Activated naive CD8-positive, alpha-beta T cell (primary cell): Measurements from ENCODE around the gene NUPR1.
"Not testable (repeated sequence)": the region's sequence is repeated elsewhere in the genome, so short reads cannot be mapped to it uniquely, and the experiment has no call there.

ENCODE experiments used
- H3K27ac Mint-ChIP-seq: one replicate; pipeline ENCODE4 v1.8.0; 2021; ENCODE audit warnings: mixed read lengths
- H3K27me3 Mint-ChIP-seq: one replicate; pipeline ENCODE4 v1.8.0; 2021; ENCODE audit warnings: mixed read lengths
- H3K36me3 Mint-ChIP-seq: one replicate; pipeline ENCODE4 v1.8.0; 2021; ENCODE audit warnings: mixed read lengths
- H3K4me1 Mint-ChIP-seq: one replicate; pipeline ENCODE4 v1.8.0; 2021; ENCODE audit warnings: low read depth, mixed read lengths
- H3K4me3 Mint-ChIP-seq: one replicate; pipeline ENCODE4 v1.8.0; 2021; ENCODE audit warnings: mild to moderate bottlenecking, mixed read lengths
- H3K9me3 Mint-ChIP-seq: one replicate; pipeline ENCODE4 v1.8.0; 2021; ENCODE audit warnings: low read depth, mixed read lengths

The NUPR1 gene

DNA sequence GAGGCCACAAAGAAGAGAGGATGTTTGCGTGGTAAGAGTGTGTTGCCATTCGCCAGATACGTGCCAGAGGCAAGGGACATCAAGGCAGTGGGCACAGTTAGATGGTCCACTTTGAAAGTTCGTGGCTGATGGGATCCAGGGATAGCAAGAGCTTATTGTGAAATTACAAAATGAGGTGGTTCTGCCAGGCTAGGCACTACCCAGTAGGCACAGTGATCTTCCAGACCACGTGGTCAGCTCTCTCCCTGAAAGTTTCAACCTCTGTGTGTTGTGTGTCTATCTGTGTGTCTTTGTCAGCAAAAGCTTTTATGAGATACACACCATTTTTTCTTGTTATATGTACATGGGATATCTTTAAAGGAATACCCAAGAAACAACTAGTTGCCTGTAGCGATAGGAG lies 24.4 kb upstream of the NUPR1 start:
- no peak overlapping the region for H3K4me3 Mint-ChIP-seq
- no peak overlapping the region for H3K27ac Mint-ChIP-seq
- H3K36me3 Mint-ChIP-seq: peaks cover 18% of the 10 kb centered on the region
- peaks cover 39% of the 10 kb centered on the region for H3K4me1 Mint-ChIP-seq
- peaks cover 3% of the 10 kb centered on the region for H3K9me3 Mint-ChIP-seq
- no peaks in the 10 kb centered on the region for H3K27me3 Mint-ChIP-seq

GRCh38 chr16:28562199-28562598 lies 23.4 kb upstream of the NUPR1 start:
- no peak overlapping the region for H3K4me3 Mint-ChIP-seq
- no peak overlapping the region for H3K27ac Mint-ChIP-seq
- peaks cover 38% of the 10 kb centered on the region for H3K4me1 Mint-ChIP-seq
- peaks cover 14% of the 10 kb centered on the region for H3K36me3 Mint-ChIP-seq
- no peaks in the 10 kb centered on the region for H3K9me3 Mint-ChIP-seq
- H3K27me3 Mint-ChIP-seq: no peaks in the 10 kb centered on the region

DNA sequence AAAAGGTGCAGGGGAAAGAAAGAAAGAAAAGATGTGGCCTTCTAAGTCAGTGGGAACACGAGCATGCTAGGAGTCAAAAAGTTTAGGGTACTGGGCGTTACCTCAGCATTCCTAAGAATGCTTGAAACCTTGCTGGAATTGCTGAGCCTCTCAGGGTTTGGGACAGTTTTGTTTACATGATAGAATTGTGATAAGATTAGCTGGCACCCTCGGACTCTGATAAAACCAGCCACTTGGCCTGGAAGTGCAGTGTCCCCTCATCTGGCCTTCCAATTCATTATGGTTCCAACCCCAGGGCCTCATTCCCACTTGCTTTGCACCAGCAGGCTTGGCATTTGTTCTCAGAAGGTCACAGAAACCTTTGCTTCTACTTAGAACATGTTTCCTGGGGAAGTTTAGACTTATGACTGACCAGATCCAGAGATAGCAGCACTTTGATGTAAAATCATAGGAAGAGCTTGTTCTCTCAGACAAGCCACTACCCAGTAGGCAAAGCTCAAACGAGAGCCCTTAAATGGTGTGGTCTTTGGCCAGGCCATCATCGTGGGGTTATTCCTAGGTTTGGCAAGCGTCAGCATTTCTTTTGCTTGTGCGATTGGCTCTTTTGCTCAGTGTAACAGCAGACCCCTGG lies 22.9 kb upstream of the NUPR1 start:
- Mint-ChIP-seq H3K9me3 (no peaks in the 10 kb centered on the region), H3K36me3 (peaks cover 13% of the 10 kb centered on the region), H3K4me3 (no peak overlapping the region), H3K27ac (no peak overlapping the region), H3K4me1 (peaks cover 43% of the 10 kb centered on the region), H3K27me3 (no peaks in the 10 kb centered on the region)

GRCh38 chr16:28558456-28558855 lies 19.7 kb upstream of the NUPR1 start:
- H3K27ac Mint-ChIP-seq: no peak overlapping the region
- no peaks in the 10 kb centered on the region for H3K27me3 Mint-ChIP-seq
- peaks cover 7% of the 10 kb centered on the region for H3K36me3 Mint-ChIP-seq
- no peak overlapping the region for H3K4me3 Mint-ChIP-seq
- H3K9me3 Mint-ChIP-seq: no peaks in the 10 kb centered on the region
- H3K4me1 Mint-ChIP-seq: peaks cover 52% of the 10 kb centered on the region

GRCh38 chr16:28556914-28557320 lies 18.1 kb upstream of the NUPR1 start:
- Mint-ChIP-seq H3K4me1 (peaks cover 40% of the 10 kb centered on the region), H3K27me3 (no peaks in the 10 kb centered on the region), H3K36me3 (peaks cover 7% of the 10 kb centered on the region), H3K4me3 (peak overlapping the region; percentile 17), H3K27ac (no peak overlapping the region), H3K9me3 (no peaks in the 10 kb centered on the region)

DNA sequence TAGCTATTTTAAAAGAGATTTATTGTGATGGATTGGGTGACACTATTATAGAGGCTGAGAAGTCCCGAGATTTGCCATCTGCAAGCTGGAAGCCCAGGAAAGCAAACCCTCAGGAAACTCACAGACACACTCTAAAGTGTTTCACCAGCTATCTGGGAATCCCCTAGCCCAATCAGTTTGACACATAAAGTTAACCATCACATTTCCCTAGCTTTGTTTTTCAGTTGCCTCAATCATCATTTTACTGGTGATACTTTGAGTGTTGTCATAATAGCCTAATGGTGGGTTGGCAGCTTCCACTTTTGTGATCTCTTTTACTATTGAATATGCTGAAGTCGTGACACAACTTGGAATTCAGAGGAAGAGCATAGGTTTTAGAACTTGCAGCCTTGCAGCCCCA lies 16.8 kb upstream of the NUPR1 start:
- peak overlapping the region; percentile 44 for H3K4me3 Mint-ChIP-seq
- no peaks in the 10 kb centered on the region for H3K9me3 Mint-ChIP-seq
- H3K4me1 Mint-ChIP-seq: peaks cover 36% of the 10 kb centered on the region
- H3K27ac Mint-ChIP-seq: peak overlapping the region; percentile 76
- H3K36me3 Mint-ChIP-seq: peaks cover 7% of the 10 kb centered on the region
- H3K27me3 Mint-ChIP-seq: no peaks in the 10 kb centered on the region

- peak overlapping the region; percentile 95 for H3K4me3 Mint-ChIP-seq
- H3K9me3 Mint-ChIP-seq: no peaks in the 10 kb centered on the region
- H3K36me3 Mint-ChIP-seq: peaks cover 7% of the 10 kb centered on the region
- H3K27me3 Mint-ChIP-seq: no peaks in the 10 kb centered on the region
- peaks cover 34% of the 10 kb centered on the region for H3K4me1 Mint-ChIP-seq
- H3K27ac Mint-ChIP-seq: peak overlapping the region; percentile 89
Observed at GRCh38 chr16:28554634-28555423, 16.1 kb upstream of the NUPR1 start.

GRCh38 chr16:28553776-28554633 lies 15.2 kb upstream of the NUPR1 start, which contains the start of gene SGF29:
Gene SGF29 (plus strand): TSS chr16:28553920. CDS start chr16:28581070, 27,150 bp downstream.
- H3K4me3 Mint-ChIP-seq: peak within 1 kb of the TSS; percentile 95
- peaks cover 7% of the 10 kb centered on the region for H3K36me3 Mint-ChIP-seq
- H3K27ac Mint-ChIP-seq: peak within 1 kb of the TSS; percentile 97

GRCh38 chr16:28549301-28549899 lies 10.6 kb upstream of the NUPR1 start:
- Mint-ChIP-seq H3K4me1 (peaks cover 7% of the 10 kb centered on the region), H3K27ac (no peak overlapping the region), H3K9me3 (no peaks in the 10 kb centered on the region), H3K4me3 (peak overlapping the region; percentile 15), H3K36me3 (no peaks in the 10 kb centered on the region), H3K27me3 (no peaks in the 10 kb centered on the region)

More at GRCh38 chr16:28553776-28554633, 15.2 kb upstream of the NUPR1 start, which contains the start of gene SGF29:
- peaks cover 33% of the 10 kb centered on the region for H3K4me1 Mint-ChIP-seq
- no peaks in the 10 kb centered on the region for H3K27me3 Mint-ChIP-seq
- no peaks in the 10 kb centered on the region for H3K9me3 Mint-ChIP-seq

- peaks cover 4% of the 10 kb centered on the region for H3K4me1 Mint-ChIP-seq
- no peak overlapping the region for H3K4me3 Mint-ChIP-seq
- no peaks in the 10 kb centered on the region for H3K9me3 Mint-ChIP-seq
- H3K36me3 Mint-ChIP-seq: no peaks in the 10 kb centered on the region
- no peak overlapping the region for H3K27ac Mint-ChIP-seq
- H3K27me3 Mint-ChIP-seq: no peaks in the 10 kb centered on the region
Observed at GRCh38 chr16:28548306-28548802, 9.6 kb upstream of the NUPR1 start.

- Mint-ChIP-seq H3K27ac (no peak overlapping the region), H3K4me1 (peaks cover 6% of the 10 kb centered on the region), H3K27me3 (no peaks in the 10 kb centered on the region), H3K36me3 (no peaks in the 10 kb centered on the region), H3K9me3 (no peaks in the 10 kb centered on the region), H3K4me3 (no peak overlapping the region)
Observed at GRCh38 chr16:28546626-28547025, 7.9 kb upstream of the NUPR1 start.

DNA sequence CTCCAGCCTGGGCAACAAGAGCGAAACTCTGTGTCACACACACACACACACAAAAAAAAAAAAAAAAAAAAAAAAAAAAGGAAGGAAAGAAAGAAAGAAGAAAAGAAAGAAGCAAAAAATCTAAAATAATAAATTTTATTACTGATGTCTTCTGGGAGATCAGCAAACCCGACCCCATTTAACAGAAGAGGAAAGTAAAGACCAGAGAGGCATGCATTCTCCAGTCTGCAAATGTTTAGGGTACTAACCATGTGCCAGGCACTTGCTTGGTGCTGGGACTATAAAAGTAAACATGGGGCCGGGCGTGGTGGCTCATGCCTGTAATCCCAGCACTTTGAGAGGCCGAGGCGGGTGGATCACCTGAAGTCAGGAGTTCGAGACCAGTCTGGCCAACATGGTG lies 7.2 kb upstream of the NUPR1 start:
- H3K4me1 Mint-ChIP-seq, H3K9me3 Mint-ChIP-seq, H3K27ac Mint-ChIP-seq, H3K27me3 Mint-ChIP-seq, H3K4me3 Mint-ChIP-seq, H3K36me3 Mint-ChIP-seq: not testable (repeated sequence)

GRCh38 chr16:28544998-28545397 lies 6.2 kb upstream of the NUPR1 start:
- no peaks in the 10 kb centered on the region for H3K27me3 Mint-ChIP-seq
- no peaks in the 10 kb centered on the region for H3K9me3 Mint-ChIP-seq
- H3K4me1 Mint-ChIP-seq: peaks cover 6% of the 10 kb centered on the region
- H3K27ac Mint-ChIP-seq: no peak overlapping the region
- H3K4me3 Mint-ChIP-seq: no peak overlapping the region
- H3K36me3 Mint-ChIP-seq: no peaks in the 10 kb centered on the region

DNA sequence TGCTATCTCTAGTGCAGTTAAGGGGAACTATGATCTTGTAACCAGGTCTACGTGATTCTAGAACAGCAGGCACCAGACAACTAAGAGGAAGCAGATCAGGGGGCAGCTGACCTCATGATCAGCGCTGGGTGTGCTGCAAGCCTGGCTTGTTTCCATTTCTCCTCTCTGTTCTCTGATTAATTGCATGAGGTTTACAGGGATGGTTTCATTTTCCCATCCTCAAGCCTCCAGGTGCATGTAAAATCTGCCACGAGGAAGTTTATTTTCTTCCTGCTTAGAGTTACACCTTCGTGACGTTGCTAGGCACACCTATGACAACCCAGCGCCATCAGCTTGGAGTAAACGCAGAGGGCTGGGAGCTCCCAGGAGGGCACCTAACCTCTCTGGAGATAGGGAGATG lies 4.3 kb upstream of the NUPR1 start:
- no peak overlapping the region for H3K27ac Mint-ChIP-seq
- H3K36me3 Mint-ChIP-seq: no peaks in the 10 kb centered on the region
- no peak overlapping the region for H3K4me3 Mint-ChIP-seq
- H3K4me1 Mint-ChIP-seq: peaks cover 5% of the 10 kb centered on the region
- H3K9me3 Mint-ChIP-seq: no peaks in the 10 kb centered on the region
- no peaks in the 10 kb centered on the region for H3K27me3 Mint-ChIP-seq
